OCI-LY7 (cell line): ENCODE data around the gene MAP2K5. TPM values are rescaled to one million over a fixed set of nuclear protein-coding genes. Genes with fewer than 3 reads are reported as not detected.

Experiments used
- BruUV-seq: library from RNA; stranded (reverse); fragments of 400-500 nt; replicated peaks from 2 replicates; lab custom pipeline; 2021; lab: Mats Ljungman, UMichigan
- CTCF ChIA-PET: fragments of 300-600 bp; sonication (Branson Sonifier 250); formaldehyde crosslinking; loops from one replicate; lab custom pipeline; 2022; ENCODE audit warnings: antibody characterized with exemption; ENCODE audit not compliant: unreplicated experiment; lab: Charles Lee
- POLR2A ChIA-PET: fragments of 300-600 bp; sonication (Branson Sonifier 250); formaldehyde crosslinking; loops from one replicate; lab custom pipeline; 2022; ENCODE audit warnings: antibody characterized with exemption; lab: Charles Lee
- DNase-seq: peaks from one replicate; pipeline ENCODE4 v3.0.0-alpha.2; 2015; ENCODE audit warnings: low spot score
- H2AFZ ChIP-seq: fragments of 200-600 bp; sonication (generic), shearing (Covaris generic); 2 replicates; pipeline ENCODE4 v1.6.1; 2014; ENCODE audit warnings: mild to moderate bottlenecking, antibody characterized with exemption, low read length, moderate library complexity
- H3K27ac ChIP-seq: fragments of 200-600 bp; sonication (generic); 2 replicates; pipeline ENCODE4 v1.5.1; 2014; ENCODE audit warnings: mixed run types, low read depth, mild to moderate bottlenecking, moderate library complexity, low read length, inconsistent platforms; ENCODE audit not compliant: poor library complexity, severe bottlenecking
- H3K36me3 ChIP-seq: fragments of 200-600 bp; sonication (generic); 2 replicates; pipeline ENCODE4 v1.6.1; 2014; ENCODE audit warnings: mild to moderate bottlenecking, antibody characterized with exemption, low read length, moderate library complexity, mixed read lengths; ENCODE audit not compliant: insufficient read depth
- H3K4me1 ChIP-seq: fragments of 200-600 bp; sonication (generic); 2 replicates; pipeline ENCODE4 v1.5.1; 2014; ENCODE audit warnings: mild to moderate bottlenecking, low read length; ENCODE audit not compliant: insufficient read depth, poor library complexity, severe bottlenecking
- H3K4me2 ChIP-seq: fragments of 200-600 bp; sonication (generic); 2 replicates; pipeline ENCODE4 v1.6.1; 2014; ENCODE audit warnings: mild to moderate bottlenecking, low read length
- H3K4me3 ChIP-seq: fragments of 200-600 bp; sonication (generic); 2 replicates; pipeline ENCODE4 v1.5.1; 2014; ENCODE audit warnings: mild to moderate bottlenecking, low read depth, low read length; ENCODE audit not compliant: poor library complexity, severe bottlenecking
- H3K79me2 ChIP-seq: fragments of 200-600 bp; sonication (generic); 2 replicates; pipeline ENCODE4 v1.6.1; 2016; ENCODE audit warnings: low read depth, mild to moderate bottlenecking, low read length, moderate library complexity, mixed read lengths; ENCODE audit not compliant: insufficient read depth
- H3K9me2 ChIP-seq: fragments of 200-600 bp; sonication (generic); 2 replicates; pipeline ENCODE4 v1.6.1; 2016; ENCODE audit warnings: mild to moderate bottlenecking, low read length, mixed read lengths; ENCODE audit not compliant: insufficient read depth
- H3K9me3 ChIP-seq: fragments of 200-600 bp; sonication (generic); 2 replicates; pipeline ENCODE4 v1.6.1; 2014; ENCODE audit warnings: mild to moderate bottlenecking, mixed run types, low read length, mixed read lengths
- H4K20me1 ChIP-seq: fragments of 200-600 bp; sonication (generic); 2 replicates; pipeline ENCODE4 v1.6.1; 2014; ENCODE audit warnings: mild to moderate bottlenecking, antibody characterized with exemption, low read length, moderate library complexity, mixed read lengths; ENCODE audit not compliant: insufficient read depth
- CTCF ChIP-seq: fragments of 200-600 bp; sonication (generic); conservative IDR thresholded peaks from 2 replicates; pipeline ENCODE4 v1.5.1; 2014; ENCODE audit warnings: mild to moderate bottlenecking, antibody characterized with exemption, low read length, moderate library complexity, mixed read lengths
- EZH2phosphoT487 ChIP-seq: fragments of 200-600 bp; sonication (generic); IDR thresholded peaks from 2 replicates; pipeline ENCODE4 v1.6.1; 2018; ENCODE audit warnings: low read depth, borderline replicate concordance, mild to moderate bottlenecking, mixed run types, antibody characterized with exemption, low read length, moderate library complexity, mixed read lengths
- intact Hi-C: fragments of 100-400 bp; cut with micrococcal nuclease; formaldehyde crosslinking; loops from one replicate; pipeline ENCODE4 v1.10.0; 2022; ENCODE audit not compliant: unreplicated experiment
- total RNA-seq, 2 experiments: library from RNA; depleted of rRNA in 1 of 2; stranded (reverse); fragments of >200 nt in 1 of 2; shearing (Covaris generic) in 1 of 2; gene quantifications; 2 replicates each; pipeline ENCODE4 v1.2.3, GENCODE V29; 2014 to 2022

Gene MAP2K5
- total RNA-seq, 2 experiments from 2014 or later: 10.2 to 35.0 TPM

- no peak for DNase-seq
- Histone ChIP-seq H3K27ac (no peak overlapping the region), H3K9me2 (no peaks in the 10 kb centered on the region), H3K79me2 (peaks cover 39% of the 10 kb centered on the region), H4K20me1 (peaks cover 16% of the 10 kb centered on the region; the same call in 1 of the 2 replicates), H3K4me1 (peaks cover 25% of the 10 kb centered on the region), H2AFZ (no peak overlapping the region), H3K4me2 (peak overlapping the region; percentile 75), H3K36me3 (peaks cover 27% of the 10 kb centered on the region), H3K4me3 (peak overlapping the region; percentile 83), H3K9me3 (no peaks in the 10 kb centered on the region)
- no TSS peak for BruUV-seq
- POLR2A ChIA-PET: interaction anchor here (0.9 to 1.3 kb wide), 3 partner anchors 17 to 309 kb away, joined by 3 to 5 read pairs (median 3); no protein-coding TSS in a partner anchor
- TF ChIP-seq CTCF (no peak), EZH2phosphoT487 (no peak)
- CTCF ChIA-PET: no interaction called here
- intact Hi-C loops: loop anchor here (5.0 to 10.0 kb wide), 3 partner anchors 259 to 1019 kb away; partner anchors contain the start of genes RPL4 and ZWILCH
Observed at GRCh38 chr15:67523330-67523729, 19.2 kb upstream of the MAP2K5 start.

DNA sequence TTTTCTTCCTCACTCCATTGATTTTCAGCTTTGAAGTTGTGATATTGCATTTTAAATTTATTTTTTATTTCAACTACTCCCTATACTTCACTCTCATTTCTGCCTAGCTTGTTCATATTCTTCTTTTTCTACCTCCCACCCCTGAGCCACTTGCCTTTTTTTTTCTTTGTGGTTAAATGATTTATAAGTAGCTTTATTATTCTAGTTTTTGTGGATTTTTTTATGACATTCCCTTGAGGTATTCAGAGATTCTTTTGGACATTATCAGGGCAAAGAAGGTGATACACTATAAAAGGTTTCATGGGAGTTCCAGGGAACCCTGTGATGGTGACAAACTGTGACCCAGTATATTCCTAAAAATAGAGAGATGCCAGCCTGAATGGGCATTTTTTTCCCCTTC, 18.3 kb upstream of the MAP2K5 start:
- no peak overlapping the region for H3K4me3 ChIP-seq
- H3K9me3 ChIP-seq: no peaks in the 10 kb centered on the region
- H3K27ac ChIP-seq: no peak overlapping the region
- DNase-seq: no peak
- H2AFZ ChIP-seq: no peak overlapping the region
- ChIA-PET POLR2A (interaction anchor here (0.5 to 1.4 kb wide), 11 partner anchors 9 to 308 kb away, joined by 3 to 5 read pairs (median 4); no protein-coding TSS in a partner anchor), CTCF (no interaction called here)
- H4K20me1 ChIP-seq: peaks cover 16% of the 10 kb centered on the region; the same call in 1 of the 2 replicates
- H3K4me1 ChIP-seq: peaks cover 25% of the 10 kb centered on the region
- BruUV-seq: no TSS peak
- no peak for TF ChIP-seq CTCF
- TF ChIP-seq EZH2phosphoT487: no peak
- intact Hi-C loops: loop anchor here (5.0 to 10.0 kb wide), 3 partner anchors 258 to 1019 kb away; partner anchors contain the start of genes RPL4 and ZWILCH
- peaks cover 39% of the 10 kb centered on the region for H3K79me2 ChIP-seq
- peak overlapping the region; percentile 75 for H3K4me2 ChIP-seq
- H3K9me2 ChIP-seq: no peaks in the 10 kb centered on the region
- peaks cover 35% of the 10 kb centered on the region for H3K36me3 ChIP-seq

GRCh38 chr15:67528513-67528912, 14.0 kb upstream of the MAP2K5 start:
- peaks cover 3% of the 10 kb centered on the region; the same call in 1 of the 2 replicates for H4K20me1 ChIP-seq
- ChIA-PET CTCF (no interaction called here), POLR2A (interaction anchor here (1.3 kb wide), 1 partner anchor 304 kb away, joined by 3 read pairs; no protein-coding TSS in a partner anchor)
- no peak for DNase-seq
- BruUV-seq: no TSS peak
- H3K36me3 ChIP-seq: peaks cover 36% of the 10 kb centered on the region
- peaks cover 16% of the 10 kb centered on the region for H3K79me2 ChIP-seq
- H3K4me3 ChIP-seq: no peak overlapping the region
- no peak overlapping the region for H3K4me2 ChIP-seq
- no peak for TF ChIP-seq EZH2phosphoT487
- TF ChIP-seq CTCF: no peak
- H3K4me1 ChIP-seq: peaks cover 11% of the 10 kb centered on the region
- H2AFZ ChIP-seq: no peak overlapping the region
- no peaks in the 10 kb centered on the region for H3K9me3 ChIP-seq
- H3K9me2 ChIP-seq: no peaks in the 10 kb centered on the region
- no peak overlapping the region for H3K27ac ChIP-seq
- intact Hi-C loops: loop anchor here (10.0 kb wide), 1 partner anchor 1024 kb away; the partner anchor contains the start of genes RPL4 and ZWILCH
